ENCODE measurements around the gene DGKG. TPM values are rescaled to one million over a fixed set of nuclear protein-coding genes. Genes with fewer than 3 reads are reported as not detected.

Gene DGKG
- total and polyA plus RNA-seq, 10 of the 15 experiments (the other 5 are each of a cell fraction or from before 2014, with no cell fraction given): 0.39 to 6.2 (median 4.7) TPM

DNA sequence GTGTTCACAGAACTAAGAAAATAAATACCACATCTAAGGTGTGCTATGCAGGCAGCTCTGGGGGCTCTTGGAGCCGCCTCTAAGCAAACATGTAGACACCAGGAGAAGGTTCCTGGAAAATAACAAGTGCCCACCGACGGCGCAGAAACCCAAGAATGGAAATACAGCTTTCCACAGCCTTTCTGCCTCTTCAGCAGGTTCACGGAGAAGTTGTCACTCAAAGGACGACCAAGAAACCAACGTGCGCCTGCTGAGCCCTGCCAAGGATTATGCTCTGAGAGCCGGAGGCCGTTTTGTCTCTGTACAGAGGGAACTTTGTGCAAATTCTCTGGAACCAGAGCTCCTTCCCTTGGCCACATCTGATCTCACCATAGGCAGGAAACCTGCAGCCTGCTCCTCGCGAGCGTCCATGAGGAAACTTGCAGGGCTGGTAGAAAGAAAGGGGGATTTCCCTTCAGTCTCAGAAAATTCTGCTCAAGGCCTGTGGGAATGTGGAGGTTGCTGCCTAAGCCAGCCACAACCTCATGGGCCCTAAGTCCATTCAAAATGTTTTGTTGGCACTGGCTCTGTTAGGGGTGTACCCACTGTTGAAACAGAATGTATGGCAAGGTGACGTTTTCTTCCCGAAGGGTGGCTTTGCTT is 212.6 kb downstream of the DGKG start:
- no peaks in the 10 kb centered on the region for H3K27me3 ChIP-seq (replicated peaks in 1 of 2; ENCODE audit: control insufficient read depth in 2 of 2, insufficient read depth in 2 of 2, low read length in 1 of 2)
- BruUV-seq (replicated peaks): no TSS peak

More for the DNA sequence above, 212.6 kb downstream of the DGKG start:
- Histone ChIP-seq H3K4me3 (no peak overlapping the region), H3K9me3 (replicated peaks; ENCODE audit: control insufficient read depth, insufficient read depth, low read length) (no peaks in the 10 kb centered on the region), H3K27ac (ENCODE audit: control insufficient read depth, insufficient read depth) (no peak overlapping the region), H3K79me2 (ENCODE audit: control insufficient read depth, insufficient read depth, low read length) (no peaks in the 10 kb centered on the region), H2AFZ (ENCODE audit: control insufficient read depth, low read depth, low read length) (no peak overlapping the region), H3K4me1 (ENCODE audit: control insufficient read depth, insufficient read depth, low read length) (peaks cover 28% of the 10 kb centered on the region), H3K36me3 (ENCODE audit: control insufficient read depth in 2 of 2, insufficient read depth in 2 of 2, low read length in 1 of 2) (no peaks in the 10 kb centered on the region), H4K20me1 (ENCODE audit: control insufficient read depth, insufficient read depth) (no peaks in the 10 kb centered on the region), H3K4me2 (ENCODE audit: control insufficient read depth, insufficient read depth) (no peak overlapping the region), H3K9ac (ENCODE audit: control insufficient read depth, insufficient read depth, low read length) (no peak overlapping the region)
- 76% methylated on average over 15 of the region's 15 CpGs for WGBS (ENCODE audit: insufficient coverage, insufficient replicate concordance, low lambda C conversion rate, missing lambda C conversion rate)
- TF ChIP-seq MEF2B (IDR thresholded peaks at IDR 0.05; ENCODE audit: partially characterized antibody, poor library complexity, severe bottlenecking): no peak
- TF ChIP-seq CREB1 (IDR thresholded peaks at IDR 0.05; ENCODE audit: low read depth): no peak
- no peak for TF ChIP-seq PML (IDR thresholded peaks at IDR 0.05; ENCODE audit: low read length)
- TF ChIP-seq BRCA1 (IDR thresholded peaks at IDR 0.05; ENCODE audit: low read depth, low read length): no peak
- TF ChIP-seq, protein P1, sequence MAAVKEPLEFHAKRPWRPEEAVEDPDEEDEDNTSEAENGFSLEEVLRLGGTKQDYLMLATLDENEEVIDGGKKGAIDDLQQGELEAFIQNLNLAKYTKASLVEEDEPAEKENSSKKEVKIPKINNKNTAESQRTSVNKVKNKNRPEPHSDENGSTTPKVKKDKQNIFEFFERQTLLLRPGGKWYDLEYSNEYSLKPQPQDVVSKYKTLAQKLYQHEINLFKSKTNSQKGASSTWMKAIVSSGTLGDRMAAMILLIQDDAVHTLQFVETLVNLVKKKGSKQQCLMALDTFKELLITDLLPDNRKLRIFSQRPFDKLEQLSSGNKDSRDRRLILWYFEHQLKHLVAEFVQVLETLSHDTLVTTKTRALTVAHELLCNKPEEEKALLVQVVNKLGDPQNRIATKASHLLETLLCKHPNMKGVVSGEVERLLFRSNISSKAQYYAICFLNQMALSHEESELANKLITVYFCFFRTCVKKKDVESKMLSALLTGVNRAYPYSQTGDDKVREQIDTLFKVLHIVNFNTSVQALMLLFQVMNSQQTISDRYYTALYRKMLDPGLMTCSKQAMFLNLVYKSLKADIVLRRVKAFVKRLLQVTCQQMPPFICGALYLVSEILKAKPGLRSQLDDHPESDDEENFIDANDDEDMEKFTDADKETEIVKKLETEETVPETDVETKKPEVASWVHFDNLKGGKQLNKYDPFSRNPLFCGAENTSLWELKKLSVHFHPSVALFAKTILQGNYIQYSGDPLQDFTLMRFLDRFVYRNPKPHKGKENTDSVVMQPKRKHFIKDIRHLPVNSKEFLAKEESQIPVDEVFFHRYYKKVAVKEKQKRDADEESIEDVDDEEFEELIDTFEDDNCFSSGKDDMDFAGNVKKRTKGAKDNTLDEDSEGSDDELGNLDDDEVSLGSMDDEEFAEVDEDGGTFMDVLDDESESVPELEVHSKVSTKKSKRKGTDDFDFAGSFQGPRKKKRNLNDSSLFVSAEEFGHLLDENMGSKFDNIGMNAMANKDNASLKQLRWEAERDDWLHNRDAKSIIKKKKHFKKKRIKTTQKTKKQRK (IDR thresholded peaks at IDR 0.05; ENCODE audit: low read depth, low read length): no peak
- TF ChIP-seq POLR2A (IDR thresholded peaks at IDR 0.05; ENCODE audit: low read depth, low read length): no peak
- no peak for TF ChIP-seq TBL1XR1 (IDR thresholded peaks at IDR 0.05; ENCODE audit: low read depth, low read length)
- TF ChIP-seq RCOR1 (conservative IDR thresholded peaks at IDR 0.05; ENCODE audit: low read depth, low read length): no peak
- ChIA-PET RAD21 (ENCODE audit: unreplicated experiment) (no interaction called here), SMC1A (ENCODE audit: uncharacterized antibody, unreplicated experiment) (interaction anchor here (1.3 kb wide), 1 partner anchor 11 kb away, joined by 3 read pairs; no protein-coding TSS in a partner anchor), CTCF (interaction anchor here (0.8 kb wide), 1 partner anchor 70 kb away, joined by 3 read pairs; no protein-coding TSS in a partner anchor), POLR2A (no interaction called here)
- in situ Hi-C loops (cut with MboI): no loop called here
- intact Hi-C loops (cut with micrococcal nuclease; ENCODE audit: unreplicated experiment): no loop called here
- ATAC-seq: no peak
- FAIRE-seq: no peak
- no peak for DNase-seq (ENCODE audit: low read depth, low spot score)
